GM12865 (cell line): Measurements from ENCODE around the gene WDR27.

ENCODE experiments used
- DNase-seq: peaks from one replicate; pipeline ENCODE4 v3.0.0; 2010; ENCODE audit warnings: low read depth
- H3K4me3 ChIP-seq: 2 replicates; pipeline ENCODE4 v1.5.1; 2011; ENCODE audit warnings: mild to moderate bottlenecking, low read depth, low read length, control low read depth
- CTCF ChIP-seq: IDR thresholded peaks from 2 replicates; pipeline ENCODE4 v1.5.1; 2011; ENCODE audit warnings: low read length, control low read depth, low read depth, inconsistent platforms; ENCODE audit not compliant: insufficient read depth; ENCODE audit errors: missing control alignments

The WDR27 gene

GRCh38 chr6:169677096-169677495 lies 24.7 kb downstream of the WDR27 start:
- H3K4me3 ChIP-seq, result no peak overlapping the region
- no peak for TF ChIP-seq CTCF
- no peak for DNase-seq

- H3K4me3 ChIP-seq, result no peak overlapping the region
- TF ChIP-seq CTCF, result no peak
- DNase-seq, result no peak
Observed at GRCh38 chr6:169675011-169675410, 26.8 kb downstream of the WDR27 start.

GRCh38 chr6:169671563-169671962 lies 30.3 kb downstream of the WDR27 start:
- no peak for TF ChIP-seq CTCF
- no peak for DNase-seq
- H3K4me3 ChIP-seq, result no peak overlapping the region

- H3K4me3 ChIP-seq, result no peak overlapping the region
- no peak for TF ChIP-seq CTCF
- no peak for DNase-seq
Observed at GRCh38 chr6:169669889-169670288, 31.9 kb downstream of the WDR27 start.

GRCh38 chr6:169669147-169669546 lies 32.7 kb downstream of the WDR27 start:
- DNase-seq, result no peak
- no peak overlapping the region for H3K4me3 ChIP-seq
- TF ChIP-seq CTCF, result no peak

GRCh38 chr6:169668203-169668847 lies 33.5 kb downstream of the WDR27 start:
- no peak for TF ChIP-seq CTCF
- no peak overlapping the region for H3K4me3 ChIP-seq
- no peak for DNase-seq

- no peak for DNase-seq
- TF ChIP-seq CTCF, result no peak
- no peak overlapping the region for H3K4me3 ChIP-seq
Observed at GRCh38 chr6:169667716-169668115, 34.1 kb downstream of the WDR27 start.
